Aorta (tissue), 5 donors: Measurements from ENCODE around the gene ARMH2. TPM values are rescaled to one million over a fixed set of nuclear protein-coding genes. Genes with fewer than 3 reads are reported as not detected.
A peak's percentile ranks its signal among the peaks of the same experiment; 100 is the strongest.
"Not testable (repeated sequence)": the region's sequence is repeated elsewhere in the genome, so short reads cannot be mapped to it uniquely, and the experiment has no call there.

Experiments used
- ATAC-seq: fragments of 200-7000 bp; cut with Tn5 transposase; one replicate; pipeline ENCODE4 v1.9.1; 2022; ENCODE audit warnings: moderate library complexity; ENCODE audit not compliant: low FRiP score
- DNase-seq, 2 donors: peaks; one replicate each; pipeline ENCODE4 v3.0.0-alpha.2; 2020
- H3K27ac ChIP-seq, 2 donors: one replicate each; pipeline ENCODE4 v1.5.1; 2013; ENCODE audit warnings: low read length in 2 of 2, mild to moderate bottlenecking in 2 of 2, moderate library complexity in 2 of 2, control low read depth in 1 of 2, inconsistent platforms in 1 of 2, low read depth in 1 of 2
- H3K27me3 ChIP-seq, 2 donors: one replicate each; pipeline ENCODE4 v1.6.1; 2013; ENCODE audit warnings: control low read depth in 1 of 2, low read length in 1 of 2, mild to moderate bottlenecking in 1 of 2, moderate library complexity in 1 of 2; ENCODE audit not compliant: insufficient read depth in 2 of 2, control insufficient read depth in 1 of 2
- H3K36me3 ChIP-seq, 2 donors: one replicate each; pipeline ENCODE4 v1.6.1; 2013; ENCODE audit warnings: control low read depth in 1 of 2, low read length in 1 of 2, mild to moderate bottlenecking in 1 of 2; ENCODE audit not compliant: insufficient read depth in 2 of 2, control insufficient read depth in 1 of 2
- H3K4me1 ChIP-seq, 2 donors: one replicate each; pipeline ENCODE4 v1.6.1; 2013; ENCODE audit warnings: low read length in 2 of 2, control low read depth in 1 of 2, mild to moderate bottlenecking in 1 of 2, moderate library complexity in 1 of 2; ENCODE audit not compliant: insufficient read depth in 2 of 2, control insufficient read depth in 1 of 2
- H3K4me3 ChIP-seq, 2 donors: one replicate each; pipeline ENCODE4 v1.5.1; 2013; ENCODE audit warnings: low read length in 2 of 2, control low read depth in 1 of 2, mild to moderate bottlenecking in 1 of 2
- H3K9me3 ChIP-seq: one replicate; pipeline ENCODE4 v1.6.1; 2013; ENCODE audit warnings: mild to moderate bottlenecking, low read length; ENCODE audit not compliant: control insufficient read depth
- WGBS, 2 donors: extraction: QIAGEN DNeasy Blood & Tissue Kit; methylation state at CpG; one replicate each; pipeline ENCODE4 v1.1.7; 2013; 5-methylcytosine and 5-hydroxymethylcytosine counted together
- intact Hi-C, 2 donors: fragments of 100-400 bp; cut with DNase I; formaldehyde crosslinking; loops; one replicate each; pipeline versions ENCODE4 v1.14.2 to v1.15.0; 2022
- polyA plus RNA-seq, 2 donors: library from polyadenylated mRNA; stranded (reverse); fragments of 200-250 nt; gene quantifications; one replicate each; pipeline ENCODE4 v1.2.3, GENCODE V29; 2013
- total RNA-seq, 2 donors: library from RNA; stranded (reverse); fragmentation: NEBNext Ultra II Directional; extraction: Animal tissue kit (Norgen Biotek cat#: 25700); gene quantifications; one replicate each; pipeline ENCODE4 v1.2.1, GENCODE V29; 2021
- donor health status: healthy with polysubstance abuse.
- donor health status: Bipolar disorder and iron deficiency.
- donor health status: DM: no; HTN: no; CAD: no.
- donor health status: DM: no; HTN: no; CAD: no.
- donor health status: DM: yes; HTN: yes; CAD: no.

The ARMH2 gene
- total and polyA plus RNA-seq, 4 donors: not detected

GRCh38 chr6:24777227-24777626 is 21.5 kb downstream of the ARMH2 start:
- Histone ChIP-seq H3K4me1 (no peaks in the 10 kb centered on the region), H3K36me3 (no peaks in the 10 kb centered on the region), H3K27ac (no peak overlapping the region), H3K27me3 (no peaks in the 10 kb centered on the region), H3K4me3 (no peak overlapping the region), H3K9me3 (no peaks in the 10 kb centered on the region)
- DNase-seq: no peak
- 50 to 52% methylated on average over 1 of the region's 1 CpG for WGBS, 2 donors
- ATAC-seq: no peak
- intact Hi-C loops: no loop called here

- WGBS, 2 donors: 1 to 2% methylated on average over 20 of the region's 20 CpGs
- H3K4me1 ChIP-seq: no peaks in the 10 kb centered on the region
- no peak overlapping the region for H3K27ac ChIP-seq
- ATAC-seq (peak; percentile 61), DNase-seq (peak in 1 of 2 donors; percentile 46)
- intact Hi-C loops: loop anchor here in 1 of 2 donors (2.0 kb wide), 1 partner anchor 55 kb away; no protein-coding TSS in a partner anchor
- no peaks in the 10 kb centered on the region for H3K9me3 ChIP-seq
- H3K27me3 ChIP-seq: no peaks in the 10 kb centered on the region
- no peaks in the 10 kb centered on the region for H3K36me3 ChIP-seq
- peak overlapping the region; percentile 5 to 67 for H3K4me3 ChIP-seq
Measured at GRCh38 chr6:24775520-24776058, 23.1 kb downstream of the ARMH2 start.

- Histone ChIP-seq H3K36me3 (no peaks in the 10 kb centered on the region), H3K9me3 (no peaks in the 10 kb centered on the region), H3K4me3 (peak within 1 kb of the TSS; percentile 67 to 82), H3K4me1 (no peaks in the 10 kb centered on the region), H3K27ac (peak within 1 kb of the TSS; percentile 34 to 86), H3K27me3 (no peaks in the 10 kb centered on the region)
- 0% methylated on average over 63 to 75 of the region's 75 CpGs for WGBS, 2 donors
- DNase-seq (peak; percentile 100), ATAC-seq (peak; percentile 99)
- intact Hi-C loops: loop anchor here in 1 of 2 donors (2.0 kb wide), 1 partner anchor 54 kb away; no protein-coding TSS in a partner anchor
Measured at GRCh38 chr6:24774696-24775519, 23.8 kb downstream of the ARMH2 start, which contains the start of gene GMNN. Gene GMNN (plus strand): TSS chr6:24774937. CDS start chr6:24777247, 2,310 bp downstream.

- ATAC-seq (no peak), DNase-seq (no peak)
- no peak overlapping the region for H3K4me3 ChIP-seq
- H3K27me3 ChIP-seq: no peaks in the 10 kb centered on the region
- no peak overlapping the region for H3K27ac ChIP-seq
- H3K9me3 ChIP-seq: no peaks in the 10 kb centered on the region
- no peaks in the 10 kb centered on the region for H3K4me1 ChIP-seq
- H3K36me3 ChIP-seq: no peaks in the 10 kb centered on the region
- 92 to 93% methylated on average over 5 of the region's 5 CpGs for WGBS, 2 donors
- intact Hi-C loops: loop anchor here (5.0 to 10.0 kb wide), 2 partner anchors 104 to 186 kb away; partner anchors contain the start of genes ACOT13 (in 1 of the 2) and TDP2 (in 1 of the 2)
Measured at GRCh38 chr6:24768361-24768760, 30.4 kb downstream of the ARMH2 start.

GRCh38 chr6:24766680-24767462 is 31.8 kb downstream of the ARMH2 start:
- Histone ChIP-seq H3K27ac (no peak overlapping the region), H3K27me3 (no peaks in the 10 kb centered on the region), H3K36me3 (no peaks in the 10 kb centered on the region), H3K9me3 (no peaks in the 10 kb centered on the region), H3K4me1 (no peaks in the 10 kb centered on the region), H3K4me3 (no peak overlapping the region)
- WGBS, 2 donors: 37 to 40% methylated on average over 9 of the region's 9 CpGs
- DNase-seq: no peak
- ATAC-seq: no peak
- intact Hi-C loops: loop anchor here (5.0 to 10.0 kb wide), 2 partner anchors 102 to 185 kb away; partner anchors contain the start of genes ACOT13 (in 1 of the 2) and TDP2 (in 1 of the 2)

- intact Hi-C loops: loop anchor here (5.0 to 10.0 kb wide), 2 partner anchors 101 to 184 kb away; partner anchors contain the start of genes ACOT13 (in 1 of the 2) and TDP2 (in 1 of the 2)
- not testable (repeated sequence) for H3K27ac ChIP-seq, DNase-seq
Measured at GRCh38 chr6:24765968-24766367, 32.7 kb downstream of the ARMH2 start.

GRCh38 chr6:24764833-24765828 is 33.6 kb downstream of the ARMH2 start:
- not testable (repeated sequence) for ATAC-seq, H3K9me3 ChIP-seq, H3K36me3 ChIP-seq, DNase-seq, H3K27me3 ChIP-seq, H3K4me3 ChIP-seq, H3K27ac ChIP-seq, H3K4me1 ChIP-seq
- intact Hi-C loops: loop anchor here (5.0 to 10.0 kb wide), 2 partner anchors 100 to 183 kb away; partner anchors contain the start of genes ACOT13 (in 1 of the 2) and TDP2 (in 1 of the 2)
- 89 to 90% methylated on average over 20 of the region's 20 CpGs for WGBS, 2 donors

More at GRCh38 chr6:24765968-24766367, 32.7 kb downstream of the ARMH2 start:
- not testable (repeated sequence) for H3K36me3 ChIP-seq, H3K27me3 ChIP-seq, ATAC-seq, H3K4me1 ChIP-seq, H3K4me3 ChIP-seq, H3K9me3 ChIP-seq
- 94% methylated on average over 17 to 23 of the region's 26 CpGs for WGBS, 2 donors
